ENCODE data around the gene FSD2. TPM values are rescaled to one million over a fixed set of nuclear protein-coding genes. Genes with fewer than 3 reads are reported as not detected.

Gene FSD2
- total RNA-seq, 1 donor from 2014 or later = not detected

DNA sequence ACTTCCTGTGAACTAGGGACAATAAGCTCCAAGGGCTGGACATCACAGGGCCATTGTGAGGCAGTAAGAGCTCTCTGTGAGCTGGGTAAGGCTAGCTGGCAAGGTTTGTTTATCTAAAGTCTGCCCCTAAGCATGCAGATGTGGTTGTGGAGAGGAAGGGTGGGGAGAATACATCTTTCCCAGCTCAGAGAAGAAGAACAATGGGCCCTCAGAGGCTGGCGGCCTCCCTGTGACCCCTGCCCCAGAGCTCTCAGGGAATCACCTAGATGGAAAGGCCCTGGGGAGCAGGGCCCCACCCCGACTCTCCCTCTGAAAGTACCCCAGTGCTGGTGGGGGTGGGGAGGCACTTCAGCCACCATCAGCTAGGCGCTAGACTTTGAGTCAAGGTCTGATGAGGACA lies 91.9 kb downstream of the FSD2 start:
- TF ChIP-seq, protein P1, sequence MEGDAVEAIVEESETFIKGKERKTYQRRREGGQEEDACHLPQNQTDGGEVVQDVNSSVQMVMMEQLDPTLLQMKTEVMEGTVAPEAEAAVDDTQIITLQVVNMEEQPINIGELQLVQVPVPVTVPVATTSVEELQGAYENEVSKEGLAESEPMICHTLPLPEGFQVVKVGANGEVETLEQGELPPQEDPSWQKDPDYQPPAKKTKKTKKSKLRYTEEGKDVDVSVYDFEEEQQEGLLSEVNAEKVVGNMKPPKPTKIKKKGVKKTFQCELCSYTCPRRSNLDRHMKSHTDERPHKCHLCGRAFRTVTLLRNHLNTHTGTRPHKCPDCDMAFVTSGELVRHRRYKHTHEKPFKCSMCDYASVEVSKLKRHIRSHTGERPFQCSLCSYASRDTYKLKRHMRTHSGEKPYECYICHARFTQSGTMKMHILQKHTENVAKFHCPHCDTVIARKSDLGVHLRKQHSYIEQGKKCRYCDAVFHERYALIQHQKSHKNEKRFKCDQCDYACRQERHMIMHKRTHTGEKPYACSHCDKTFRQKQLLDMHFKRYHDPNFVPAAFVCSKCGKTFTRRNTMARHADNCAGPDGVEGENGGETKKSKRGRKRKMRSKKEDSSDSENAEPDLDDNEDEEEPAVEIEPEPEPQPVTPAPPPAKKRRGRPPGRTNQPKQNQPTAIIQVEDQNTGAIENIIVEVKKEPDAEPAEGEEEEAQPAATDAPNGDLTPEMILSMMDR (IDR thresholded peaks at IDR 0.05) = no peak
- Mint-ChIP-seq H3K9me3 (ENCODE audit: unreplicated experiment) (no peaks in the 10 kb centered on the region), H3K36me3 (ENCODE audit: unreplicated experiment) (no peaks in the 10 kb centered on the region), H3K27me3 (ENCODE audit: unreplicated experiment) (no peaks in the 10 kb centered on the region), H3K27ac (ENCODE audit: unreplicated experiment) (no peak overlapping the region), H3K4me1 (ENCODE audit: unreplicated experiment) (no peaks in the 10 kb centered on the region), H3K4me3 (ENCODE audit: unreplicated experiment) (no peak overlapping the region)
- DNase-seq (ENCODE audit: extremely low spot score, unreplicated experiment) = no peak

DNA sequence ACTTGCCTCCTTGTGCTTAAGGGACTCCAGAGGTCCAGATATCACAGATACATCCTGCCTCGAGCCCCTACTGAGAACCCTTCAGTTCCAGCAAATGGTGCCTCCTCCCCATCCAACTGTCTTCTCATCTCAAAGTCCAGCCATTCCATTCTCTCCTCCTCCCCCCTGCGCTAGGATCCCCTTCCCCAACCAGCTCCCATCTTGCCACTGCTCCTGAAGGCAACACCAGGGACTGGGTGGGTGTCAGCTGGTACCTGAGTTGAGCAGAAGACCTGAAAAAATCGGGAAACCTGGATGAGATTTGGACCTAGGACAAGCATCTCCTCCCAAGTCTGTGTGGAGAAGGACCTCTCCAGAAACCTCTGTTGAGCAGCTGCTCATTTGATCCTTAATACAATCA lies 93.8 kb downstream of the FSD2 start:
- H3K9me3 Mint-ChIP-seq (ENCODE audit: unreplicated experiment) = no peaks in the 10 kb centered on the region
- no peak for DNase-seq (ENCODE audit: extremely low spot score, unreplicated experiment)
- no peaks in the 10 kb centered on the region for H3K36me3 Mint-ChIP-seq (ENCODE audit: unreplicated experiment)
- no peaks in the 10 kb centered on the region for H3K4me1 Mint-ChIP-seq (ENCODE audit: unreplicated experiment)
- TF ChIP-seq, protein P1 (IDR thresholded peaks at IDR 0.05) = no peak
- H3K4me3 Mint-ChIP-seq (ENCODE audit: unreplicated experiment) = peak overlapping the region; percentile 14
- no peak overlapping the region for H3K27ac Mint-ChIP-seq (ENCODE audit: unreplicated experiment)
- H3K27me3 Mint-ChIP-seq (ENCODE audit: unreplicated experiment) = no peaks in the 10 kb centered on the region

DNA sequence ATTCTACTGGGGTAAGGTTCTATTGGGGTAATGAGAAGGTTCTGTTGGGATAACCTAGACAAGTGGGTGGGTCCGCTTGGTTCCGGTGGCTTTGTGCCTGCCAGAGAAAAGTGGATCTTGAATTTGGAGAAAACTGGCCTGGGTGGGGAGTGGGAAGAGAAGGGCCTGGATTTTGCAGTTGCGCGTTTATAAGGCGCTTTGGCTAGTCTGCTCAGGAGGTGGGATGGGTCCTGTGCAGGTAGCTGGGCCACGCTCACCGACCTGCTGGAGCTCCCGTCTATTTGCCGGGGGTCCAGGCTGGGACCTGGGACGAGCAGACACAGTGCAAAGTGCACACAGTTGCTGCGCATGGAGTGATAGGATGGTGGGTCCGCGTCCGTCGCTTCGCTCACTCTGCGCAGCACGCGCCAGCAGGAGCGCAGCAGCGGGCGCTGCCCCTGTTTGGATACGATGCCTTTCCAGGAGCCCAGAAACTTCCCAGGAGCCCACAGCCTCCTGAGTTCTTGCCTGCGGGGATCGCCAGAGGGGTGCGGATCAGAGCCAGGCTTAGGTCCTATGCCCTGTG lies 94.9 kb downstream of the FSD2 start:
- Mint-ChIP-seq H3K27me3 (ENCODE audit: unreplicated experiment) (no peaks in the 10 kb centered on the region), H3K4me3 (ENCODE audit: unreplicated experiment) (peak overlapping the region; percentile 75), H3K27ac (ENCODE audit: unreplicated experiment) (no peak overlapping the region), H3K9me3 (ENCODE audit: unreplicated experiment) (no peaks in the 10 kb centered on the region), H3K36me3 (ENCODE audit: unreplicated experiment) (no peaks in the 10 kb centered on the region), H3K4me1 (ENCODE audit: unreplicated experiment) (no peaks in the 10 kb centered on the region)
- TF ChIP-seq, protein P1 (IDR thresholded peaks at IDR 0.05) = no peak
- DNase-seq (ENCODE audit: extremely low spot score, unreplicated experiment) = no peak

DNA sequence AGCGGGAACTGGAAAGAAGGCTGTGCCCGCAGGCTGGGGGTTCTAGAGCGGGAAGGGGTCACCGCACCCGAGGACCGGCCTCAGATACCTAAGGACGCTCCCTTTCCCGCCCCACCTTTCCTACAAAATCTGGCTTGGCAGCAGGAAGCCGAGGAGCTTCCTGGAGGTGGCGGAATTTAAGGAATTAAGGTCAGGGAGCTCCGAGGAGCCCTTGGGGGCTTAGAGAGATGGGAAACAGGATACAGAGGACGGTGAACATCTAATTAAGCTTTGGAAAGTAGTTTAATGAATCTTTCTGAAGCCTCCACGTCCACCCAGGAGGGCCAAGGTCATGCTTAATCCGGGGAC lies 95.7 kb downstream of the FSD2 start:
- no peak for DNase-seq (ENCODE audit: extremely low spot score, unreplicated experiment)
- TF ChIP-seq, protein P1 (IDR thresholded peaks at IDR 0.05) = no peak
- H3K27ac Mint-ChIP-seq (ENCODE audit: unreplicated experiment) = no peak overlapping the region
- no peaks in the 10 kb centered on the region for H3K9me3 Mint-ChIP-seq (ENCODE audit: unreplicated experiment)
- no peaks in the 10 kb centered on the region for H3K36me3 Mint-ChIP-seq (ENCODE audit: unreplicated experiment)
- H3K4me3 Mint-ChIP-seq (ENCODE audit: unreplicated experiment) = peak overlapping the region; percentile 75
- no peaks in the 10 kb centered on the region for H3K27me3 Mint-ChIP-seq (ENCODE audit: unreplicated experiment)
- no peaks in the 10 kb centered on the region for H3K4me1 Mint-ChIP-seq (ENCODE audit: unreplicated experiment)

DNA sequence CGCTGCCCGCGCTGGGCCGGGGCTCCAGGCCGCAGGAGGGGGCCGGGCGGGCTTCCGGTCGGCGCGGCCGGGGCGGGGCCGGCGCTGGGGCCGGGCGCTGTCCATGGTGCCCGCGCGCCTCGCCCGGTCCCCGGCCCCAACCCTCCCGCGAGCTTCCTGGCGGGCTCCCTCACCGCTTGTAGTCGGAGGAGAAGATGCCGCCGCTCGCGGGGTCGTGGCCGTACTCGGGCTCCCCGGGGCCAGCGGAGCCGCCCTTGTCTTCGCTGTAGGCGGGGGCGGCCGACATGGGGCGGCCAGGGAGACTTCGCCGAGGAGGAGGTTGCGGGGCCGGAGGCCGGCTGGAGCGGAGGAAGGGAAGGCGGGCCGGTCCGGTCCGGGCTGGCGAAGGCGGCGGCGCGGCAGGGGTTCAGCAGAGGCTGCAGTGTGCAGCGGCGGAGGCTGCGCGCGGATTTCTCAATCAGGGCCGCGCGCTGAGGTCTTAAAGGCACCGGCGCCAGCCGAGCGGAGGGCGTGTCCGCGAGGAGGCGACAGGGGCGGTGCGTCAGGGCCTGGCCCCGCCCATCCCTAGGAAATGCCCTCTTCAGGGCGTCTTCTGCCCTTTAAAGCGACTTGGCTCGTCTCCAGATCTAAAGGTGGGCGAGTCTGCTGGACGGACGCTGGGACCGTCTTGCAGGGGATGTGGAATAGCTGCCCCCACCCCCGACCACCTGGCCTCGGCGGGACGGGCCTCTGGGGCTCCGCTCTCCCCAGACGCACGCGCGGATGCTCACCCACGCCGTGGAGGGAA lies 96.3 kb downstream of the FSD2 start, which contains the start of gene AP3B2:
AP3B2 (minus strand) TSS at position 455 of the 787 bp plus-strand sequence; CDS start at position 286, 169 bp downstream.
- Mint-ChIP-seq H3K27me3 (ENCODE audit: unreplicated experiment) (no peaks in the 10 kb centered on the region), H3K9me3 (ENCODE audit: unreplicated experiment) (no peaks in the 10 kb centered on the region), H3K4me3 (ENCODE audit: unreplicated experiment) (peak within 1 kb of the TSS; percentile 75), H3K4me1 (ENCODE audit: unreplicated experiment) (no peaks in the 10 kb centered on the region), H3K36me3 (ENCODE audit: unreplicated experiment) (no peaks in the 10 kb centered on the region), H3K27ac (ENCODE audit: unreplicated experiment) (no peak within 1 kb of the TSS)
- peak; percentile 90 for DNase-seq (ENCODE audit: extremely low spot score, unreplicated experiment)
- TF ChIP-seq, protein P1 (IDR thresholded peaks at IDR 0.05) = no peak

Data from osteocyte (in vitro differentiated cells).